ENCODE results near the gene MOB1B.
A peak's percentile ranks its signal among the peaks of the same experiment; 100 is the strongest.
"Not testable (repeated sequence)": the region's sequence is repeated elsewhere in the genome, so short reads cannot be mapped to it uniquely, and the experiment has no call there.

The MOB1B gene

DNA sequence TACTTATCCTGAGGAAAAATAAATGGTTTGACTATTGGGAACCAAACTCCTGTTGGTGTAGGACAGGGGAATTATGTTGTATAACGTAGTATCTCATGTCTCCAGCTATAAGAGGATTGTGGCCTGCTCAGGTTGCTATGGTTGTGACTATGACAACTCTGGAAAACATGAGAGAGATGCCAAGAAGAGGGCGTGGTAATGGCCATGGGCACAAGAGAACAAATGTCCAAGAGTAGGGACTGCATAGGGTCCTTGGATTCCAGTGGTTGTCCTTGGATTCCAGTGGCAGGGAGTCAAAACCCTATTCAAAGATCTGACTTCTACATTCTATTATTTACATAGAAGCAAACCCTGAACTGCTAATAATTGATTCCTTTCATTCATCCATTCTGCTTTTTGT is 6.8 kb upstream of the MOB1B start:
- TF ChIP-seq, protein P1, sequence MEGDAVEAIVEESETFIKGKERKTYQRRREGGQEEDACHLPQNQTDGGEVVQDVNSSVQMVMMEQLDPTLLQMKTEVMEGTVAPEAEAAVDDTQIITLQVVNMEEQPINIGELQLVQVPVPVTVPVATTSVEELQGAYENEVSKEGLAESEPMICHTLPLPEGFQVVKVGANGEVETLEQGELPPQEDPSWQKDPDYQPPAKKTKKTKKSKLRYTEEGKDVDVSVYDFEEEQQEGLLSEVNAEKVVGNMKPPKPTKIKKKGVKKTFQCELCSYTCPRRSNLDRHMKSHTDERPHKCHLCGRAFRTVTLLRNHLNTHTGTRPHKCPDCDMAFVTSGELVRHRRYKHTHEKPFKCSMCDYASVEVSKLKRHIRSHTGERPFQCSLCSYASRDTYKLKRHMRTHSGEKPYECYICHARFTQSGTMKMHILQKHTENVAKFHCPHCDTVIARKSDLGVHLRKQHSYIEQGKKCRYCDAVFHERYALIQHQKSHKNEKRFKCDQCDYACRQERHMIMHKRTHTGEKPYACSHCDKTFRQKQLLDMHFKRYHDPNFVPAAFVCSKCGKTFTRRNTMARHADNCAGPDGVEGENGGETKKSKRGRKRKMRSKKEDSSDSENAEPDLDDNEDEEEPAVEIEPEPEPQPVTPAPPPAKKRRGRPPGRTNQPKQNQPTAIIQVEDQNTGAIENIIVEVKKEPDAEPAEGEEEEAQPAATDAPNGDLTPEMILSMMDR (conservative IDR thresholded peaks at IDR 0.05; ENCODE audit: low read depth, low read length): no peak
- no peak for DNase-seq (ENCODE audit: low read depth)
- no peak overlapping the region for H3K4me3 ChIP-seq (ENCODE audit: low read depth, low read length)

DNA sequence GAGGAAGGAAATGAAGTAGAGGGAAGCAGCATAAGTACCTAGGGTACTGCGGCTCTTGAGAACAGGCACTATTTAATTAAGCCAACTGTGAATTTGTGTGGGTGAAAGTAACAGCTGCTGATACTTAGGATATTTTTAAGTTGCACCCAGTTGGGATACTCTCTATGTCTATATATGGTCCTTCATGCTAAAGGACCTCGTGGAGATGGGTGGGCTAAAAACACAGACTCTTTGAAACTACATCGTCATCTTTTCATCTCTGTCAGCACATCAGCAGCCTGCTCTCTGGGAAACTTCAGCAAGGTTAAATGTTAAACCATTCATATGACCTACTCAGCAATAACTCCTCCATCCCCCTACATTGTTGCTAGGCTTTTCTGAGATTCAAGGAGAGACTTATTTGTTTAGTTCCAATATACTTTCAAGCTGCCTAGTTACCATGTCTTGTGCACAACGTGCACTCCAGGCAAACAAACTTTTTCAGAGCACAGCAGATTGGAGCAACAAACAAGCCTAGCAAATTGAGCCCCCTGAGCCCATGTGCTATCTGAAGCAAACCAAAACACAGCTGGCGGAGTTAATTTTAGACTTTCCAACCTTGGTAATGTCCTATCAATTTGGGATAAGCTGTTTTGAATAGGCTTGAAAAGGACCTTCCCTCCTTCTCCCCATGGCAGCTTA is 6.2 kb upstream of the MOB1B start:
- no peak overlapping the region for H3K4me3 ChIP-seq (ENCODE audit: low read depth, low read length)
- TF ChIP-seq, protein P1 (conservative IDR thresholded peaks at IDR 0.05; ENCODE audit: low read depth, low read length): no peak
- DNase-seq (ENCODE audit: low read depth): peak; percentile 59

DNA sequence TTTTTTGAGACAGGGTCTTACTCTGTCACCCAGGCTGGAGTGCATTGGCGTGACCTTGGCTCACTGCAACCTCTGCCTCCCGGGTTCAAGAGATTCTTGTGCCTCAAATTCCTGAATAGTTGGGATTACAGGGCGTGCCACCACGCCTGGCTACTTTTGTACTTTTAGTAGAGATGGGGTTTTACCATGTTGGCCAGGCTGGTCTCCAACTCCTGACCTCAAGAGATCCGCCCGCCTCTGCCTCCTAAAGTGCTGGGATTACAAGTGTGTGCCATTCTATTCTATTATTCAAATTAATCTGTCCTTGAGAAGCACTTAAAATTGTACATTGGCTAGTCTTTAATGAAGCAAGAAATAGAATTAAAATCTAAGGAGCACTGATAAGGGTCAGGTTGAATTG is 3.6 kb upstream of the MOB1B start:
- H3K4me3 ChIP-seq (ENCODE audit: low read depth, low read length); DNase-seq (ENCODE audit: low read depth): not testable (repeated sequence)

DNA sequence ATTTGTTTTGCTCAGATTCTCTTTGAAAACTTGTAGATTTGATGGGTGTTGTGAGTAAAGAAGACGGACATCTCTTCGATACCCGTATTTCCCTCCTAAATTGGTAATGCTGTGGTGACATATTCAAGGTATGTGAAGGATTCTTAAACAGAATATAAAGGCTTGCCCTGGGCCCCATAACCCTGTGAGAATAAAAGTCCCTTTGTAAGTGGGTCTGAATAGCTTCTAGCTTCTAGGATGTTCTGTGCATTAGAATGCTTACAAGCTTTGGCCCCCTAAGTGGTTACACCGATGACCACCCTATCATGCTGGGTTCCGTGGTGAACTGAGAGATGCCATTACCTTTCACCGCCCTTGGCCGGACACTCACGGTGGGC is 574 bp upstream of the MOB1B start:
- TF ChIP-seq, protein P1 (conservative IDR thresholded peaks at IDR 0.05; ENCODE audit: low read depth, low read length): no peak
- no peak for DNase-seq (ENCODE audit: low read depth)

DNA sequence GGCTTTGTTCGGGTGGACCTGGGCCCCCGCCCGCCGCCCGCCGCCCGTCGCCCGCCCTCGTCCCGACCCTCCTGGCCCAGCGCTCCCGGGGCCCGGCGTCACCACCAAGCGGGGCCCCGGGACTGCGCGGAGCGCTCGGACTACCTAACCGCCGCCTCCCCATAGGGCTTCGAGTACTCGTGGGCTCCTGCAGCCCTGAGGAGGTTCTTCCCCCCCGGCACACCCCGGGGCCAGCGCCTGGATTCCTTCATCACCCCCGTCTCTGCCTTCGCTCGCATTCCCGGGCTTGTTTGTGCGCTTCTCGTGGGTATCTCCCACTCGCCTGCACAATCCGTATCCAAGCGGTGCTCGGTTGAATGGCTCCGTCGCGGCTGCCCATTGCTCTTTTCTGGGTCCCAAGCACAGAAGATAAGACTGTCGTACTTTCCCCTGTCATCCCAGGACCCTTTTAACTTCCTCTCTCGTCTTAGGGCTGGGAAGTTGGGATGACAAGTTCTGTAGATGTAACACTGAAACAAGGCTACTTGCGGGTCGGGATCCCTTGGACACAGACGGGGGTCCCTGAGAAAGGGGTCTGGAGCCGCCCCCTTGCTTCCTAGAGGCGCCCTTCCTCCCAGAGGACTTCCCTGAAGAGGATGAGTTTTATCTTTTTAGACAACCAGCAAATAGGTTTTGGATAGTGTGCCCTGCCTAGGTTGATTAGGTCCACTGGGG is 565 bp downstream of the MOB1B start:
- TF ChIP-seq, protein P1 (conservative IDR thresholded peaks at IDR 0.05; ENCODE audit: low read depth, low read length): peak; percentile 18
- peak overlapping the region; percentile 63 for H3K4me3 ChIP-seq (ENCODE audit: low read depth, low read length)
- no peak for DNase-seq (ENCODE audit: low read depth)

More for the DNA sequence above, 574 bp upstream of the MOB1B start:
- H3K4me3 ChIP-seq (ENCODE audit: low read depth, low read length): peak overlapping the region; percentile 63

DNA sequence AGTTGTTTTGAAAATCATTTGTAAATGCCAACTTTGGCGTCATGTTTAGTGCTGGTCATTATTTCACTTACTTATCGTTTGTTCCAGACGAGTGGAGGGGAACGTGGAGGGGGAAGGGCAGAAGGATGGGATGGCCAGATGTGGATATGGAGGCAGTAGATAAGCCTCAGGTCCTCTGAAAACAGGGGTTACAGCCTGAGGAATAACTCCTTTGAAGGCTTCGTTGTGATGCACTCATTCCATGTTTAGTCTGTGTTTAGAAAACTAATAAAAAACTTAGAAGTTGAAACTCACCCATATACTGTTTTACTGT is 1.1 kb downstream of the MOB1B start:
- peak overlapping the region; percentile 63 for H3K4me3 ChIP-seq (ENCODE audit: low read depth, low read length)
- TF ChIP-seq, protein P1 (conservative IDR thresholded peaks at IDR 0.05; ENCODE audit: low read depth, low read length): no peak
- DNase-seq (ENCODE audit: low read depth): no peak

DNA sequence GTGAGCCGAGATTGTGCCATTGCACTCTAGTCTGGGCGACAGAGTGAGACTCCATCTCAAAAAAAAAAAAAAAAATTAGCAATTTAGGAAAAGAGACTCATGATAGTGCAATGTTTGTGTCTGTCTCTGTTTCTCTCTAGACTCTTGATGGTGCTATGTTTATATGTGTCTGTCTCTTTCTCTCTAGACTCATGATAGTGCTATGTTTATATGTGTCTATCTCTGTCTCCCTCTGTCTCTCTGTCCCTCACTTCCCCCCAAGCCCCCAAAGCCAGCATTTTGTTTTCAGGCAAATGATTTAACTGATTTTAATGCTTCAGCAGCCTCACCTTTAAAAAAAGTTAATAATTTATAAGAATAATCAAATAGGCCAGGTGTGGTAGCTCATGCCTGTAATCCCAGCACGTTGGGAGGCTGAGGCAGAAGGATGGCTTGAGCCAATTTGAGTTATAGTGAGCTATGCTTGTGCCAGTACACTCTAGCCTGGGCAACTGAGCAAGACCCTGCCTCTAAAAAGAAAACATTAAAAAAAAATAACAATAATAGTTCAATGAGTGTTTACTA is 6.9 kb downstream of the MOB1B start:
- TF ChIP-seq, protein P1 (conservative IDR thresholded peaks at IDR 0.05; ENCODE audit: low read depth, low read length): no peak
- no peak overlapping the region for H3K4me3 ChIP-seq (ENCODE audit: low read depth, low read length)
- no peak for DNase-seq (ENCODE audit: low read depth)
